ENCODE measurements around the gene C1QTNF6.

Gene C1QTNF6

GRCh38 chr22:37155971-37156370, 32.1 kb downstream of the C1QTNF6 start:
- TF ChIP-seq FOXP2 (optimal IDR thresholded peaks at IDR 0.05; ENCODE audit: borderline replicate concordance, extremely low read depth, extremely low read length, insufficient read depth) (no peak), SIN3A (IDR thresholded peaks at IDR 0.05; ENCODE audit: borderline replicate concordance, insufficient read depth, low read length) (no peak), POLR2AphosphoS5 (IDR thresholded peaks at IDR 0.05; ENCODE audit: low read depth, low read length) (no peak), TAF1 (IDR thresholded peaks at IDR 0.05; ENCODE audit: borderline replicate concordance, insufficient read depth, low read length) (no peak)
- TF ChIP-seq, protein P1, sequence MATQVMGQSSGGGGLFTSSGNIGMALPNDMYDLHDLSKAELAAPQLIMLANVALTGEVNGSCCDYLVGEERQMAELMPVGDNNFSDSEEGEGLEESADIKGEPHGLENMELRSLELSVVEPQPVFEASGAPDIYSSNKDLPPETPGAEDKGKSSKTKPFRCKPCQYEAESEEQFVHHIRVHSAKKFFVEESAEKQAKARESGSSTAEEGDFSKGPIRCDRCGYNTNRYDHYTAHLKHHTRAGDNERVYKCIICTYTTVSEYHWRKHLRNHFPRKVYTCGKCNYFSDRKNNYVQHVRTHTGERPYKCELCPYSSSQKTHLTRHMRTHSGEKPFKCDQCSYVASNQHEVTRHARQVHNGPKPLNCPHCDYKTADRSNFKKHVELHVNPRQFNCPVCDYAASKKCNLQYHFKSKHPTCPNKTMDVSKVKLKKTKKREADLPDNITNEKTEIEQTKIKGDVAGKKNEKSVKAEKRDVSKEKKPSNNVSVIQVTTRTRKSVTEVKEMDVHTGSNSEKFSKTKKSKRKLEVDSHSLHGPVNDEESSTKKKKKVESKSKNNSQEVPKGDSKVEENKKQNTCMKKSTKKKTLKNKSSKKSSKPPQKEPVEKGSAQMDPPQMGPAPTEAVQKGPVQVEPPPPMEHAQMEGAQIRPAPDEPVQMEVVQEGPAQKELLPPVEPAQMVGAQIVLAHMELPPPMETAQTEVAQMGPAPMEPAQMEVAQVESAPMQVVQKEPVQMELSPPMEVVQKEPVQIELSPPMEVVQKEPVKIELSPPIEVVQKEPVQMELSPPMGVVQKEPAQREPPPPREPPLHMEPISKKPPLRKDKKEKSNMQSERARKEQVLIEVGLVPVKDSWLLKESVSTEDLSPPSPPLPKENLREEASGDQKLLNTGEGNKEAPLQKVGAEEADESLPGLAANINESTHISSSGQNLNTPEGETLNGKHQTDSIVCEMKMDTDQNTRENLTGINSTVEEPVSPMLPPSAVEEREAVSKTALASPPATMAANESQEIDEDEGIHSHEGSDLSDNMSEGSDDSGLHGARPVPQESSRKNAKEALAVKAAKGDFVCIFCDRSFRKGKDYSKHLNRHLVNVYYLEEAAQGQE (IDR thresholded peaks at IDR 0.05; ENCODE audit: insufficient read depth in 1 of 2, low read depth in 2 of 2, low read length in 2 of 2), result no peak

- TF ChIP-seq TAF1 (IDR thresholded peaks at IDR 0.05; ENCODE audit: borderline replicate concordance, insufficient read depth, low read length), result no peak
- TF ChIP-seq, protein P1 (IDR thresholded peaks at IDR 0.05; ENCODE audit: insufficient read depth in 1 of 2, low read depth in 2 of 2, low read length in 2 of 2), result no peak
- no peak for TF ChIP-seq SIN3A (IDR thresholded peaks at IDR 0.05; ENCODE audit: borderline replicate concordance, insufficient read depth, low read length)
- no peak for TF ChIP-seq POLR2AphosphoS5 (IDR thresholded peaks at IDR 0.05; ENCODE audit: low read depth, low read length)
- no peak for TF ChIP-seq FOXP2 (optimal IDR thresholded peaks at IDR 0.05; ENCODE audit: borderline replicate concordance, extremely low read depth, extremely low read length, insufficient read depth)
These were observed 32.9 kb downstream of the C1QTNF6 start for GRCh38 chr22:37154925-37155712.

DNA sequence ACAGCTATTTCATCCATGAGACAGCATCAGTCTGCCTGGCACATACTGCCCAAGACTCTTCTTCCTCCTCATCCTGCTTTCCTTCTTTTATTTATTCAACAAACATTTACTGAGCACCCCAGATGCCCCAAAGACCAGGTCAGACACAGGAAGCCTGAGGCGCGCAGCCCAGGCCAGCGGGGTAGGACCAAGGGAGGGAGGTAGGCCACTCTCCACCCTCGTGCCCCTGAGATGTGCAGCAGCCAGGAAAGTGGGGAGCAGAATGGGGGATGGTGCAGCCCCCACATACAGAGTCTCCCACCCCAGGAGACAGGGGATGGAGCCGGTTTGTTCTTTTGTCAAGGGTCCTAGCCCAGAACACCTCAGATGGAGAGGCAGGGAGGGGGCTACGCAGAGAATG, 34.1 kb downstream of the C1QTNF6 start:
- TF ChIP-seq POLR2AphosphoS5 (IDR thresholded peaks at IDR 0.05; ENCODE audit: low read depth, low read length) (no peak), FOXP2 (optimal IDR thresholded peaks at IDR 0.05; ENCODE audit: borderline replicate concordance, extremely low read depth, extremely low read length, insufficient read depth) (no peak), TAF1 (IDR thresholded peaks at IDR 0.05; ENCODE audit: borderline replicate concordance, insufficient read depth, low read length) (no peak), SIN3A (IDR thresholded peaks at IDR 0.05; ENCODE audit: borderline replicate concordance, insufficient read depth, low read length) (no peak)
- TF ChIP-seq, protein P1 (IDR thresholded peaks at IDR 0.05; ENCODE audit: insufficient read depth in 1 of 2, low read depth in 2 of 2, low read length in 2 of 2), result no peak

DNA sequence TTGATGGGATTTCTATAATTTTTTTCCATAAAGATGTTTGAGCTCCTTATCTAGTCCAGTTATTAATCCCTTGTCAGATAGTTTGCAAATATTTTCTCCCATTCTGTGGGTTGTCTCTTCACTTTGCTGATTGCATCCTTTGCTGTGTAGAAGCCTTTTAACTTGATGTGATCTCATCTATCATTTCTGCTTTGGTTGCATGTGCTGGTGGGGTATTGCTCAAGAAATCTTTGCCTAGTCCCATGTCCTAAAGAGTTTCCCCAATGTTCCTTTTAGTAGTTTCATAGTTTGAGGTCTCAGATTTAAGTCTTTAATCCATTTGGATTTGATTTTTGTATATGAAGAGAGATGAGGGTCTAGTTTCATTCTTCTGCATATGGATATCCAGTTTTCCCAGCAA, 36.6 kb downstream of the C1QTNF6 start:
- no peak for TF ChIP-seq POLR2AphosphoS5 (IDR thresholded peaks at IDR 0.05; ENCODE audit: low read depth, low read length)
- TF ChIP-seq FOXP2 (optimal IDR thresholded peaks at IDR 0.05; ENCODE audit: borderline replicate concordance, extremely low read depth, extremely low read length, insufficient read depth), result no peak
- TF ChIP-seq, protein P1 (IDR thresholded peaks at IDR 0.05; ENCODE audit: insufficient read depth in 1 of 2, low read depth in 2 of 2, low read length in 2 of 2), result no peak
- TF ChIP-seq TAF1 (IDR thresholded peaks at IDR 0.05; ENCODE audit: borderline replicate concordance, insufficient read depth, low read length), result no peak
- no peak for TF ChIP-seq SIN3A (IDR thresholded peaks at IDR 0.05; ENCODE audit: borderline replicate concordance, insufficient read depth, low read length)

Data from PFSK-1 (cell line).